Measurements from ENCODE around the gene SLC9A9.

Gene SLC9A9

DNA sequence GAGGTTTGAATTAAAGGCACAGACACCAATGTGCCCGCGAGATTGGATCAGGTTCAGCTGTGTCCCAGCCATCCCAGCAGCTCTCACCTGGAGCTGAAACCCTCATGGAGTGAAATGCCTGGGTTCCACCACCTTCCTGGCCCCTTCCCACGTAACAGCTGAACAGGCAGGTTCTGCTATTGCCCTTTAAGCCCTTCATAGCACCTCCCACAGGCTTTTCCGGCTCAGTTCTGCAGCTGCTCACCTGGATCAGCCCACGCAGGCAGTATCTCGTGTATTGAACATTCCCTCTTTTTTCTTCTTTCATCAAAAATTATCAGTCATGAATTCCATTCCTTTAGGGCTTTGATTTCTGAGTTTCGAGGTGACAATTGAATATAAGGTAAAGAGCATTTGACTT lies 129.8 kb downstream of the SLC9A9 start:
- TF ChIP-seq CTCF (IDR thresholded peaks at IDR 0.05), result no peak
- peaks cover 5% of the 10 kb centered on the region for H3K4me1 Mint-ChIP-seq
- peaks cover 5% of the 10 kb centered on the region for H3K36me3 Mint-ChIP-seq (ENCODE audit: low read depth)
- no peak for DNase-seq
- peaks cover 16% of the 10 kb centered on the region for H3K27me3 Mint-ChIP-seq (ENCODE audit: low read depth, poor library complexity)
- H3K9me3 Mint-ChIP-seq, result peaks cover 4% of the 10 kb centered on the region
- no peak overlapping the region for H3K27ac Mint-ChIP-seq
- H3K4me3 Mint-ChIP-seq, result no peak overlapping the region

- H3K36me3 Mint-ChIP-seq (ENCODE audit: low read depth), result peaks cover 4% of the 10 kb centered on the region
- peaks cover 13% of the 10 kb centered on the region for H3K27me3 Mint-ChIP-seq (ENCODE audit: low read depth, poor library complexity)
- DNase-seq, result no peak
- no peak overlapping the region for H3K4me3 Mint-ChIP-seq
- TF ChIP-seq CTCF (IDR thresholded peaks at IDR 0.05), result no peak
- peaks cover 4% of the 10 kb centered on the region for H3K9me3 Mint-ChIP-seq
- H3K27ac Mint-ChIP-seq, result no peak overlapping the region
- peaks cover 5% of the 10 kb centered on the region for H3K4me1 Mint-ChIP-seq
These were observed 131.5 kb downstream of the SLC9A9 start for GRCh38 chr3:143716731-143717130.

DNA sequence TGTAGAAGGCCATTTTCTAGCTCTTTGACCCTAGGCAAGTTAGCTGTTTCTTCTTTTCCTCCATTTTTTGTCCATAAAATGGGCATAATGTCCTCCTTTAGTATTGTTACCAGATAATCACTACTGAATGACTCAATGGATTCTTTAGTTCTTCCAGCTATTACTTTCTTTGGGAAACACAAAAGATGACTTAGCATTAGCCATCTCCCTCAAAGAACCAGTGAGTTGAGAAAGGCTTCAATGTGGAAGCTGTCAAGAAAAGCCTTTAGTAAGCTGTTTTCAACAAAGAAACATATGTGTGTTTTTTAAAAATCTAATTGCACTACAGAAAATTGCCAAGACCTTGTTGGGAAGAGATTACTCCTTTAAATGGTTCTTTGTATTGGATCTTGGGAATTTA lies 135.7 kb downstream of the SLC9A9 start:
- TF ChIP-seq CTCF (IDR thresholded peaks at IDR 0.05), result no peak
- no peak overlapping the region for H3K27ac Mint-ChIP-seq
- H3K4me1 Mint-ChIP-seq, result peaks cover 23% of the 10 kb centered on the region
- H3K36me3 Mint-ChIP-seq (ENCODE audit: low read depth), result no peaks in the 10 kb centered on the region
- H3K27me3 Mint-ChIP-seq (ENCODE audit: low read depth, poor library complexity), result peaks cover 11% of the 10 kb centered on the region
- DNase-seq, result no peak
- H3K9me3 Mint-ChIP-seq, result no peaks in the 10 kb centered on the region
- no peak overlapping the region for H3K4me3 Mint-ChIP-seq

DNA sequence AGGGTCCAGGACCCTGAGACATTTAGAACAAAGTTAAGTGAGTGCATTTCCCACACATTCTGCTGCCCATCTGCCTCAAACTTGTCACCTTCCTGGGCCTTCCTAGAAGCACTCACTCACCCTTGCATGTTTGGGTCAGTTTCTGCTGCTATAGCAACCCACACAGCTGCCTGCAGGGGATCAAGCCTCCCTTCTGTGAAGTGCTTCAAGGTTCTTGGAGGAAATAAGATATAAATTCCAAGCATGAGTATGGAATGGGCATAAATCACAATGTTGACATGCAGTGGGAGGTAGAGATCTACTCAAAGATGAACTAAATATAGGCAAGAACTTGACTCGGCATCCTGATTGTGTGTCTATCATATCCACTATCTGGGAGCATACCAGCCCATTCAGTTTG lies 140.4 kb downstream of the SLC9A9 start:
- H3K36me3 Mint-ChIP-seq (ENCODE audit: low read depth), result no peaks in the 10 kb centered on the region
- peaks cover 20% of the 10 kb centered on the region for H3K4me1 Mint-ChIP-seq
- TF ChIP-seq CTCF (IDR thresholded peaks at IDR 0.05), result no peak
- peaks cover 3% of the 10 kb centered on the region for H3K27me3 Mint-ChIP-seq (ENCODE audit: low read depth, poor library complexity)
- no peak overlapping the region for H3K27ac Mint-ChIP-seq
- no peak overlapping the region for H3K4me3 Mint-ChIP-seq
- peaks cover 4% of the 10 kb centered on the region for H3K9me3 Mint-ChIP-seq
- no peak for DNase-seq

DNA sequence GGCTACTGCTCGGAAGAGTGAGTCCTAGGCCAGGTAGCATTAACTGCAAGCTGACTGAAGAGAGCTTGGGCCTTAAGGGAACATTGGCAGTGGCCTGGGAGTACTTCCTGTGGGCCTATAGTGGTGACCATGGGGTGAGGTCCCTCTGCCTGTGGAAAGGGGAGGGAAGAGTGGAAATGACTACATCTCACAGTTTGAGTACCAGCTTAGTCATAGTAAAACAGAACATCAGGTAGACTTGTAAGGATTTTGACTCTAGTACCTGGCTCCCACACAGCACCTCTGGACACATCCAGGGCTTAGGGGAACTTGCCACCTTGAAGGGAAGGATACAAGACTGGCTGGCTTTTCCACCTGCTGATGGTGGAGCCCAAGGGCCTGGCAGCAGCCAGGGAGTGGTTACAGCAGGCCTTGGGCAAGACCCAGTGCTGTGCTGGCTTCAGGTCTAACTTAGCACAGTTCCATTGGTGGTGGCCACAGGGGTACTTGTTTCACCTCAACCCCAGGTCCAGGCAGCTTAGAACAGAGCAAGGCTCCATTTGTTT lies 147.8 kb downstream of the SLC9A9 start:
- H3K27me3 Mint-ChIP-seq (ENCODE audit: low read depth, poor library complexity), result no peaks in the 10 kb centered on the region

More for the DNA sequence above, 147.8 kb downstream of the SLC9A9 start:
- Mint-ChIP-seq H3K36me3 (ENCODE audit: low read depth) (no peaks in the 10 kb centered on the region), H3K27ac (no peak overlapping the region), H3K4me1 (peaks cover 18% of the 10 kb centered on the region), H3K4me3 (no peak overlapping the region), H3K9me3 (peaks cover 7% of the 10 kb centered on the region)
- DNase-seq, result no peak
- no peak for TF ChIP-seq CTCF (IDR thresholded peaks at IDR 0.05)

Measured in nephron progenitor cell (in vitro differentiated cells).